HG03097 (cell line): ENCODE results near the gene HSF2BP.
"Not testable (repeated sequence)": the region's sequence is repeated elsewhere in the genome, so short reads cannot be mapped to it uniquely, and the experiment has no call there.

ENCODE experiments used
- ATAC-seq: cut with Tn5 transposase; IDR thresholded peaks from one replicate; pipeline ENCODE4 v1.9.1; 2021; ENCODE audit not compliant: unreplicated experiment, low FRiP score

The HSF2BP gene

DNA sequence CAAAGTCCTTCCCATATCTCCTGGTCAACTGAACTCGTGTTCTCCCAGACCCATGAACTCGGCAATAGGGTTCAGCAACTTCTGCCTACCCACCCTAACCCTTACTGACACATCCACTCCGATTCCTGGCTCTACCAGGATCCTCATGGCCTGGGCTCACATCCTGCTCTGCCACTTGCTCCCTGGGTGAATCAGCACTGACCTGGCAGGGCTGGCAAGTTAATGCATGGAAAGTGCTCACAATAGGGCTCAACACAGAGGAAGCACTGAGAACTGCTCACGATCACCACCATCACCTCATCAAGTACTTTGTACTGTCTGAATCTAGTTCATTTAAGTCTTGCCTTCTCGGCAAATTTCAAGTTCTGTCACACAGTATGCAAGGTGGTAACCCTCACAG is 96.8 kb downstream of the HSF2BP start:
- not testable (repeated sequence) for ATAC-seq

DNA sequence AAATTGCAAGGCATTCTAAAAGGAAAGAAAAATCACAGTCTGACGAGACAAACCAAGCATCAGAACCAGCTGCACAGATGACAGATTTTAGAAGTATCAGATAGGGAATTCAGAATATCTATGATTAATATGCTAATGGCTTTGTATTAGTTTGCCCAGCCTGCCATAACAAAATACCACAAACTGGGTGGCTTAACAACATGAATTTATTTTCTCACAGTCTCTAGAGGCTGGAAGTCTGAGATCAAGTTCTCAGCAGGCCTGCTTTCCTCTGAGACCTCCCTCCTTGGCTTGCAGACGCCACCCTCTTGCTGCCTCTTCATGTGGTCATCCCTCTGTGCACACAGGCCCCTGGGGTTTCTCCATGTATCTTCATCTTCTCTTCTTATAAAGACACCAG is 118.7 kb downstream of the HSF2BP start:
- ATAC-seq: not testable (repeated sequence)

DNA sequence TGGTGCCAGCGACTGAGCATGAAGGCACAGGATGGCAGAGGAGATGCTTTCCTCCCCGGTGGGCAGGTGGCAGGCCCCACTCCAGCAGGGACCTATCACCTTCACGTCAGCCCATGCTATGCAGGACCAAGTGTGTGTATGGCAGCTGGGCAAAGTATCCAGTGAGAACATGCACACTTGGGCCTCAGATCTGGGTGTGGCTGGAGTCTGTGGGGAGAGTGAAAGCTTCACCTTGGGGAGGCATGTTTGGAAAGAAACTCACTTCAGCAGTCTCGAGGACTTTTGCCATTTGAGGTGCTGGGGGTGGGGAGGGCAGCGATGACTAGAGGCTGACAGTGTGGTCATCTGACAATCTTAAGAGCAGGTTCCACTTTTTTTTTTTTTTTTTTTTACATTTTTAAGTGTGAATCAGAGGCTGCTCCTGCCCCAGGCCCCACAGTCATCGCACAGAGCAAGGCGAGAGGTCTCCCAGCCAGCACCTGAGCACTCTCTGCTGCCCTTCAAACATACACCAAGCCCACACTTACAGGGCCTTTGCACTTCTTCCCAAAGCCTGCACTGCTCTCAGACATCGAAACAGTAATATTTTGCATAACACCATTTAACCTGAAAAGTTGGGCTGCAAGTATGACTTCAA is 136.7 kb downstream of the HSF2BP start:
- not testable (repeated sequence) for ATAC-seq

DNA sequence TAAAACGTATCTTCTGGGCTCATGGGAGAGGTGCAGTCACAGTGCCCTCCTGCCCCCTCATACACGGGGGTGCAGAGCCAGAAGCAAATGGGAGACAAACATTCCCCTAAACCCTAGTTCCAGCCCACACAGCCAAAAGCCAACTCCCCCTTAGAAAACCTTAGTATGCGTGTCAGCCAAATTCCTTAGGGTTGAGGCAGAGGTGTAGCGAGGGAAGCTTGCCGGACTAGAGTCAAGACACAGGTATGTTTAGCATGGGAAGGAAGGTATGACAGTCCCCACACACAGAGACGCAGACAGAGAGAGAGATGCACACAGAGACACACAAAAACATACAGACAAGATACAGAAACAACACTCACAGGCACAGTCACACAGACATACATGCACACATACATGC is 141.6 kb downstream of the HSF2BP start:
- not testable (repeated sequence) for ATAC-seq

DNA sequence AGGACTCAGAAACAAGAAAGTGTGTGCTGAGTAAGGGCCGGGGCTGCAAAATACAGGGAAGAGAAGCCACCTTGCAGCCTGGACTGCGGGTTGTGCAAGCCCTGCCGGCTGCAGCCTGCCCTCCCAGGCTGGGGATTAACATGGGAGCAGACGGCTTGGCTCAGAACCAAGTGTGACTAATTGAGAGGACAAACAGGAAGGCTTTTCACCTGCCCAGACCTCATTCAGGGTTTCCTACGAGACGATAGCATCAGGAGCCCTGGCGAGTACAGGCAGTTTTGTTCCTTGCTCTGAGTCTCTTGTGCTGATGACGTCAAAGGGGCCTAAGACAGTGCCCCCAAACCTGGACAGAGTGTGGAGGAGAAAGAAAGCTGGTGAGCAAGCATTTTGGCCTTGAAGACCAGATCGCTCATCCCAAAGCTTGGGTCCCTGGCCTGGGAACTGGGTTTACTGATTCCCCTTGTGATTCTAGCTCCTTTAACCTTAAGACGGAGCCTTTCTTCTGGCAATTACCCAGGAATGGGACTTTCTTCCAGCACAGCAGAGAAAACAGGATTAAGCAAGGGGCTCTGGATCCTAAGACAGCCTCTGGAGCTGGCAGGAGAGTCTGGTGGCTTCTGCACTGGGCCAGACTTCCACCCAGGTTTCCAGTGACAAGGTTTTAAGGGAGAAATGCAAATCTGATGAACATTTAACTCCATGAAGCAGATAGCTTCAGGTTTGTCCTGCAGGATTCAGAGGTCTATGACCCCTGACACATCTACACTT is 142.2 kb downstream of the HSF2BP start:
- ATAC-seq: not testable (repeated sequence)

DNA sequence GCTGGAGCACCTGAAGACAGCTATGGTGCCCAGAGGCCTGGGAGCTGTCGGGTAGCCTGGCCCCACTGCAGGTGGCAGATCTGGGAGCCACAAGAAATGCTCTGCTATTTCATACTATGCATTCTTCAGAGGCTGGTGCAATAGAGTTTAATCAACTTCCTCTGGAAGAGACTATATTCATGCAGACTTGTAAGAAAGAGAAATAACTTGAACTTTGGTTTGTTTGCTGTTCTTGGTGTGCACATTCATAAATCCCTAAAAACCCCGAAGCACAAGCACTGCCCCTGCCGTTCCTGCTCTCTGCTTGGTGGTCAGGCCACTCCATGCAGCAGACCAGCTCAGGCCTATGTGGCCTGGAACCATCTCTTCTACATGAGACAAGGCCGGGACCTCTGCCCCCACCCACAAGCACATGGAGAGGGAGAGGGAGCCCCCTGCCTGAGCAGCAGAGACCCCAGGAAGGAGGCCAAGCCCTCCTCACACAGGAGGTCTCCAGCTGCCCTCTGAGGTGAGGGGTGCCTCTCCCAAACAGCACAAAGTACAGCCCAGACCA is 142.9 kb downstream of the HSF2BP start:
- not testable (repeated sequence) for ATAC-seq

DNA sequence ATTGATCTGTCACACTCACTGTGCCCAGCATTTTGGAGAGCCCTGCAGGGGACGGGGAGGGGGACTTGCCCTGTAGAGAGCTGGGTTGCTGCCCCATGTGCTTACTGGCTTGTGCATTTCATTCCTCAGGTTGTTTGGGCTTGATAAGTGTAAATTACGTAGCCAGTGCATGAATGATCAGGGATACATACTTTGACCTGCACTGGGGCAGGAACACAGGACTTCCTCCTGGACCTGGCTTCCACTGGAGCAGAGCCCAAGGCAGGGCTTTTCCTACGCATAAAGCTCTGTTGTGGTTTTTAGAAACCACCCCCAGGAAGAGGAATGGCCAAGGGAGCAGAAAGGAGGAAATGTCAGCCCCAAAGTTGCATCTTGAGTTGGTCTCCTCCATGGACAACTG is 144.5 kb downstream of the HSF2BP start:
- ATAC-seq: not testable (repeated sequence)

DNA sequence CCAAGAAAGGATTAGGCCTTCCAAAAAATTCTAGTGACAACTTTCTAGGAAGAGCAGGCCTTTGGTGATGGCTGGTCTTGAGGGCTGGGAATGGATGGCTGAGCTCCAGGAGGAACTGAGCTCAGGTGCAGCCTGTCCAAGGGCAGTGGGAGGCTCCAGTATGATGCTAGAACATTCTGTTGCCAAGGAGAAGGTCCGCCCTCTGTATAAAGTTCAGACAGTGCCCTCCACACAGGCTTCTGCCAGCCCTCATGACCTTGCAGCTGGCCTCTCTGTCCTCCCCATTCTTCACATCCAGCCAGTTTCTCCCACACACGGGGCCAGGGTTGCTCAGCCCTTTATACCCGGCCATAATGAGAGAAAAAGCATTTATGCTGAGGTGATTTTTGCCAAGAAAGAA is 146.3 kb downstream of the HSF2BP start:
- not testable (repeated sequence) for ATAC-seq

DNA sequence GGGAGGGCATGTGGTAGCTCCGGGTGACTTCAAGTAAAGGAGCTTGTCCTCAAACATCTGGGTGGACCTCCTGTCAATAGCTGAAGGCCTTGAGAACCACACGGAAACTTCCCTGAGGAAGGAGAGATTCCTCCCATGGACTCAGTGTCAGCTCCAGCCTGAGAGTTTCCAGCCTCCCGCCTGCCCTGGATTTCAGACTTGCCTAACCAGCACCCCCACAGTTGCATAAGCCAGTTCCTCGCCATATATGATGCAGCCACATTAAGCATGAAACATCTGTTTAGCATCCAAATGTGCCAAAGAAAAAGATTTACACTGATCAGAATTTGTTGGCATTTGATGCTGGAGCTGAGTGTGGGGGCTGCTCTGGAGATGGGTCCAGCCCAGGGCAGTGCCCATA is 148.1 kb downstream of the HSF2BP start:
- not testable (repeated sequence) for ATAC-seq

DNA sequence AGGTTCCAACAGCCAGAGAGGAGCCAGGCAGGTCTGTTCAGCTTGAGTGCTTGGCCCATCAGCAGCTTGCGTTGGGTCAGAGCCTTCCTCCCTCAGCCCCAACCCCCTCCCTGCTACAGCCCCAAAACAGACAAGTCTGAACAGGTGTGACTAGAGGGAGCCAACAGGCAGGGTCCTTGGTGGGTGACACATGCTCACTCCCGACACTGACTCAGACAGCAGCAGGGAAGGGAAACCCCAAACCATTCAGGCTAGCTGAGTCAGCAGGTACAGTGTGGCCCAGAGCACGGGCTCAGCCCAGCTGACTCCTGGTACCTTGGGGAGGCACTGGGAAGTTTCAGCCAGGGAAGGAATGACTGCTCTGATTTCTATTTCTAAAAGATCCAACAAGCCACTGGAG is 148.6 kb downstream of the HSF2BP start:
- ATAC-seq: not testable (repeated sequence)

DNA sequence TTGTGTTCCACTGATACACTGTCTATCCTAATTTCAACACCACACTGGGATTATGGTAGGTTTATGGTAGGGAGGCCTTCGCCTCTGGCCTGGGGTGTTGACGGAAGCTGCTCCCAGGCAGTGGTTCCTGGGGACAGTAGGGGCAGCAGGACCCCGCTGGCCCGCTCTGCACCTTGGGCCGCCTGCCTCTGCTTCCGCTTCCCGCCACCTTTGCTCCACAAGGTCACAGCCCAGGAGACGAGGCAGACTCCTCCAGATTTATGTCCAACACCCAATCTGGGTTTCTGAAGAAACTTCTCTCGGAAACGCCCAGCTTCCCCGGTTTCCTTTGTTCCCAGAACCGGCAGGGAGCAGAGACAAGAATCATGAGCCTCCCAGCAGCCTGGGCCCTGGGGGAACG is 155.4 kb downstream of the HSF2BP start:
- not testable (repeated sequence) for ATAC-seq

DNA sequence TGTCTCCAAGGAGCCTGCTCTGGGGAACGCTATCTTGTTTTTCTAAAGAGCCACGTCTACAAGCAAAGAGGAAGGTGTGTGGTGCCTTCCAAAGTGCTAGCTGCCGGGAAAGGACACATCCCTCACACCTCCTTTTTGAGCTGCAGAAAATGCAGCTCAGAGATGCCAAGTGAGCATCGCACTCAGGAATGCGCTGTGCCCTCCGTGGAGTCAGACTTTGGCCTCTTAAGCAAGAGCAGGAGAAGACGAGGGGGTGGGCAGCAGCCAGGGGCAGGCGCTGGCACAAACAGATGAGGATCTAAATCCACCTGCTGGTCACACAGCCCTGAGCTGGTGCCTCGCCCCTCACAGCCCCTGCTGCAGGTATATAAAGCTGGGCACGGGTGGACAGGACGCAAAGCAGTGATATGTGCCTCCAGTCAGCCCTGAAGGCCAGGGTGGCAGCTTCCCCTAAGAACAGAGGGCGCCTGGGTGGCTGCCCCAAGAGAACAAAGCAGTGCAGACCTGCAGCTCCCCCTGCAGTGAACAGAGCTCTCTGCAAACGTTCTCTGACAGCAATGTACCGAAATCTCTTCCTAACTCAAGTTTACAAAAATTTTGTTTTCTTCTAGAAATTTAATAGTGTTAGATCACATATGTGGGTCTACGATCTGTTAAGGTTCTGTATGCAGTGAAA is 156.1 kb downstream of the HSF2BP start:
- not testable (repeated sequence) for ATAC-seq

DNA sequence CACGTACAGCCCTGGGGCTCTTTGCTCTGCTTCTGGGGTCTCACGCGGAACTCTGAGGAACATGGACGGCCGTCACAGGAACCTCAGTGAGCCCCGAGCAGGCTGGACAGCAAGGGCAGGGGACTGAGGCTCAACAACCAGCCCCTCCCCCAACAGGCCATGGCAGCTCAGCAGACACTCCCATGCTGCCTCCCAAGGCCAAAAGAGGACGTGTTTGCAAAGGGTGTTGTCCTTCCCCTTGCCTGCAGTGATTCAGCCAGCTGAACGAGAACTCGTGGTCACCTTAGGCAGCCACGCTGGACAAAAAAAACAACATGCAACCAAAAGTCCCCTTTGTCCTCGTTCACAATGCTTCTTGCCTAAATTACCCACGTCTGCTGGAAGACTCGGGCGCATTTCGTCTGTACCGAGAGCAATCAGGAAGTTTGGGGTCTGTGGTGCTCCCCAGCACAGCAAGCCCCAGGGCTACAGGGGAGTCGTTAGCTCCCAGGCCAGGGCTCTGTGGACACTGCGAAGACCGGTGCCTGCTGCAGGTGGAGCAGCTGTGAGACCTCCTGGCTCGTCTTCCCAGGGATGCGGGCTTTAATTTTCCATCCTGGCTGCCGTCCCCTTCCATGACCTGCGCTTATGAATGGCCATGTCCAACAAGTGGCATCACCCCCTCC is 156.7 kb downstream of the HSF2BP start:
- not testable (repeated sequence) for ATAC-seq

DNA sequence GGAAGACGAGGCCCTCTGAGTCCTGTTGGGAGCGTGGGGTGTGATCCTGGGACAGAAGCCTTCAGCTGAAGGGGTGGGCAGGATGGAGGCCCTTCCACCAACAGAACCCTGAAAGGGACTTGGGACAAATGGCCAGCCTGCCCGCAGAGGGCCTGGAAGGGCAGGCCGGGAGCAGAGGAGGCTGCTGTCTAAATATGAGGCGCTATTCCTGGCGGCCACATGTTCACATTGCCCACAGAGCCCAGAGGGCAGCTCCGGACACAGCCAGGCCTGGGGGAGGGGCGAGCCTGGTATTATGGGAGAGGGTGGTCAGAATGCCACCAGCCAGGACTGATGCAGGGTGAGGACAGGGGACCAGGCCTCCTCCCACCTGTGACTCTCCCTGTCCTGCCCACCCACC is 160.4 kb downstream of the HSF2BP start:
- ATAC-seq: not testable (repeated sequence)

DNA sequence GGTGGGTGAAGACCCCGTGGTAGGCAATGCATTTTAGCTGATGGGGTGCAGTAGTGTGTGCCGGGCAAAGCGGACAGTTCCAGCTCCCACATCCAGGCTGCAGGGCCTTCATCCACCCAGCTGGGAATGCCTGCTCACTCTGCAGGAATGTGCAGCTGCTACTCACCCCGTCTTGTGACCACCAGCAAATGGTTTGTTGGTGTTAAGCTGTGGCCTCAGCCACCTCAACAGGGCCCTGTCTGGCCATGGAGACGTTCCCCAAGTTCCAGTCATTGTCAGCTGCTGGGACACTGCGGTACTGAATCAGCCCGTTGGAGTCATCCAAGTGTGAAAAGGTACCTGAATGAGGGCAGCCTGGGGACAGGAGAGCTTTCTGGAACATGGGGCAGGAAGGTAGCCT is 161.2 kb downstream of the HSF2BP start:
- ATAC-seq: not testable (repeated sequence)

DNA sequence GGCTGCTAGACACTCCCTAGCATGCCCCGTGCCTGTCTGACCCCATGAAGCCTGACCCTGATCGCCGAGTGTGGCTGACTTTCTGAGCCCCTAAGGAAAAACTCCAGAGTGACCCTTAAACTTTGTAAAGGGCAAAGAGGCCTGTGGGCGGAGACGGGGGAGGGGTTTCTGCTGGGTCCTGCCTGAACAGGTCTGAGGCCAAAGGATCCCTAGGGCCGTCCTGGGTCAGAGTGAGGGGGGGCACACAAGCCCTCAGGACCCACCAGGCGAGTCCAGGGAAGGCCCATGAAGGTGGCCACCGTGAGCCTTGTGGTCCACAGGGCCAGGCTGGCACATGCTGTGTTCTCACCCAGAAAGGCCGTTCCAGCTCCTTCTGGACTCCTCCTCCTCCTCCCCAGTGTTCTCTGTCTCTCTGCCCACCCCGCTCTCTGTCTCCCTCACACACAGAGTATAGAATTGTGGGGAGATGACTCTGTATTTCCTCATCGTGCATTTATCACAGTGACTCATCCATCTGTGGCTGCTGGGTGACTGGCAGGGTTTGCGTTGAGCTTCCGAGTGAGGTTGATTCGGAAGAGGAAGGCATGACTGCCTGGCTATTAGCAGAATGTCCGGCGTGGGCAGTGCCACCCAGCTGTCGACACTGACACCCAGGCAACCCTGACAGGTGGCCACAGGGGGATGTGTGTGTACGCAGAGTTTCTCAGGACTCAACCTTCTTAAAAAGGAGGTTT is 164.8 kb downstream of the HSF2BP start:
- ATAC-seq: not testable (repeated sequence)

DNA sequence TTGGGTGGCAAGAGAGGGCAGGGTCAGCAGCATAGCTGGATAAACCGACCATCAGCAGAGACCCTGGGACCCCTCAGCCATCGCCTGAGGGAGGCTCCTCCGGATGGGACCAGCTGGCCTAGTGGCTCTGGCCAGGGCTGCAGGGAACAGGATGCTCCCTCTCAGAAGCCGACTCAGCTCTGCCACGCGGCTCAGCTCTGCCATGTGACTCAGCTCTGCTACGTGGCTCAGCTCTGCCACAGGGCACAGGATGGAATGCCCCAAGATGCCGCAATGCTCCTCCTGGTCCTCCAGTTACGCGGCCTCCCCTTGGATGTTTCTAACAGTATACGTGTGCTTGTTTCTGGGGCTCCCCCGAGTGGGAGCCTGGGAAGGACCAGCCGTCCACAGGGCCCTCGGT is 165.8 kb downstream of the HSF2BP start:
- not testable (repeated sequence) for ATAC-seq

DNA sequence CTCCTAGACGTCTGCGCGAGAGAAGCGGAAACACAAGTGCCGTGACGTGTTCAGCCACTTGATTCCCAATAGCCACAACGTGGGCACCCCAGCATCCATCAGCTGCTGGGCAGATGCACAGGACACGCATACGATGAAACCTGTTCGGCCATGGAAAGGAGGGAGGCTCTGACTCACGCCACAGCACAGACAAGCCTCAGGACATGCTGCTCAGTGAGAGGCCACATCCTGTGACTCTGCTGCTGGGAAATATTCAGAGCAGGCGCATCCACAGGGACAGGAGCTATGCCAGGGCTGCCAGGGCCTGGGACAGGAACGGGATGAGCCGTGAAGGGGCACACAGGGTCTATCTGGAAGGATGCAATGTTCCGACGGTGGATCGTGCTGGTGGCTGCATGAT is 171.1 kb downstream of the HSF2BP start:
- not testable (repeated sequence) for ATAC-seq

DNA sequence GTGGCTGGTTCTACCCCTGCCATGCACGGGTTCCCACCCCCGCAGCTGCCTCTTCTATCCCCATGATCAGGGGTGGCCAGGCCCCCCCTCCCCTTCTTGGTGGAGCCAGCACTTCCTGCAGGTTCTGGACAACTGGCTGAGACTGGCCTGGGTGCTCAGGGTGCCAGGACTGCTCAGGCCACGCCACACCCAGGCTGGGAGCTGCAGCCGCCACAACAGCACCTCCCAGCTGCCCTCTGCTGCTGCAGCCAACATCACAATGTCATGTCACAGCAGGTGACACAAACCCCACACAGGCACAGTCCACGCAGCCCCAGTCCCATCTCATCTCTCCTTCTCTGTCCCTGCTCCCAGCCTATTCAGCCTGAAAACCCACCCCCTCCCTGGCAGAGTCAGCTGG is 173.2 kb downstream of the HSF2BP start:
- not testable (repeated sequence) for ATAC-seq

DNA sequence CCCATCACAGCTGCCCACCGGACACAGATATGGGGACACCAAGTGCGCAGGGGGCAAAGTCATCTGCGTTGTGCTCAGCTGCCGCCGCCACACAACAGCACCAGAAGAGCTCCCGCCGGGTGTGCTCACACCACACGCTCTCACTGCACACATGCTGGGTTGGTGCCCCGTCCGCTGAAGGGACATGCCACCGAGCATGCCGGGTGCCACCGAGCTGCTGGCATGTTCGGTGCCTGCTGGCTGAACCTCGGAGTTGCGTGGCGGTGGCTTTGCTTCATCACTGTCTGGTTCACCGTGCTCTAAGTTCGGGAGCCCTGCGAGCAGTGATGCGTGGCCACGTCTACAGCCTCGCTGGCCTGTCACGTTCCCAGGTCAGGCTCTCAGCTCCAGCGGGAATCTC is 174.3 kb downstream of the HSF2BP start:
- ATAC-seq: not testable (repeated sequence)
